ENCODE measurements around the gene SH3RF3.

Gene SH3RF3

DNA sequence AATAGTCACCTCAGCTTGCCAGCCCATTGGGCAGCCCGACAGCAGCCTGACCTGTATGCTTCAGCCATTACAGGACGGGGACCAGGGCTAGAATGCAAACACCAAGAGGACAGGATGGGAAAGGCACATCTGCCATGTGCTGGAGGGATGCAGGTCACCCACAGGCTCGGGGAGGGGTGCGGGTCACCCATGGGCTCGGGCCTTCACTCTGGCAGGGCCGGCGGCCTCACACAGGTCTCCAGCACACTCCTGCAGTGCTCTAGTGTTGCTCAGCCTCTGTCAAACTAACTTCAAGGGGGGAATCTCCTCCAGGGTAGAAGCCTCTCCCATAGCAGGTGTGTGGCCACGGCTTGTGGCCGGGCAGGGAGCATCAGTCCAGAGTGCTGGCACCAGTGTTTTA lies 262.2 kb downstream of the SH3RF3 start:
- 96% methylated on average over 9 of the region's 9 CpGs for WGBS (ENCODE audit: insufficient coverage)
- no peak overlapping the region for H3K27ac ChIP-seq (ENCODE audit: insufficient read depth in 1 of 2, low read depth in 1 of 2, low read length in 2 of 2, poor library complexity in 1 of 2, severe bottlenecking in 2 of 2)
- peaks cover 0 to 3% (median 0%) of the 10 kb centered on the region in 5 experiments for H3K27me3 ChIP-seq (replicated peaks in 2 of 5; ENCODE audit: control insufficient read depth in 4 of 5, insufficient read depth in 5 of 5, low read length in 4 of 5)
- DNase-seq = no peak
- ChIA-PET POLR2A (no interaction called here), CTCF (no interaction called here)
- peaks cover 0 to 7% (median 5%) of the 10 kb centered on the region in 4 experiments for H3K4me1 ChIP-seq (ENCODE audit: control extremely low read depth in 1 of 4, control insufficient read depth in 4 of 4, insufficient read depth in 4 of 4, low read length in 3 of 4)
- no peak overlapping the region for H3K4me3 ChIP-seq (ENCODE audit: control insufficient read depth in 1 of 7, extremely low read depth in 1 of 7, insufficient read depth in 4 of 7, low read depth in 2 of 7, low read length in 6 of 7)
- H3K36me3 ChIP-seq (ENCODE audit: control insufficient read depth in 4 of 4, insufficient read depth in 4 of 4, low read length in 3 of 4) = no peaks in the 10 kb centered on the region
- H3K9me3 ChIP-seq (ENCODE audit: control extremely low read depth in 1 of 5, control insufficient read depth in 4 of 5, insufficient read depth in 2 of 5, low read depth in 1 of 5, low read length in 4 of 5) = no peaks in the 10 kb centered on the region

DNA sequence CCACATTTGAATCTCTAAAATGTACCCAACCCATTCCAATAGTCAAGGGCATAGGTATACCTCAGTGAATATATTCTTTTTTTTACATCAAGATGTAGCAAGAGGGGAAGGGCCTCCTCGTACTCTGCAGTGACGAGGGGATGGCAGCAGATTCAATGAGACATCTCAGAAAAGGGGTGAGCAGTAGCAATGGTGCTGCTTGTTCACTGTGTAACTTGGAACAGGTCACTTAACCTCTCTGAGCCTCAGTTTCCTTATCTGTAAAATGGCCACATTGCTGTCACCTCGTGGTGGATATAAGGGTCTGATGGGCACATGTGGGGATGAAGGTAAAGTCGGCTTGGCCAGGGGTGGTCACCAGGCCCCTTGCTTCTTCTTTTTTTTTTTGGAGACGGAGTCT lies 263.1 kb downstream of the SH3RF3 start:
- Histone ChIP-seq H3K4me3 (ENCODE audit: control insufficient read depth in 1 of 7, extremely low read depth in 1 of 7, insufficient read depth in 4 of 7, low read depth in 2 of 7, low read length in 6 of 7) (no peak overlapping the region), H3K4me1 (ENCODE audit: control extremely low read depth in 1 of 4, control insufficient read depth in 4 of 4, insufficient read depth in 4 of 4, low read length in 3 of 4) (peaks cover 0 to 16% (median 12%) of the 10 kb centered on the region in 4 experiments), H3K27ac (ENCODE audit: insufficient read depth in 1 of 2, low read depth in 1 of 2, low read length in 2 of 2, poor library complexity in 1 of 2, severe bottlenecking in 2 of 2) (no peak overlapping the region), H3K27me3 (replicated peaks in 2 of 5; ENCODE audit: control insufficient read depth in 4 of 5, insufficient read depth in 5 of 5, low read length in 4 of 5) (peaks cover 0 to 4% (median 0%) of the 10 kb centered on the region in 5 experiments), H3K36me3 (ENCODE audit: control insufficient read depth in 4 of 4, insufficient read depth in 4 of 4, low read length in 3 of 4) (no peaks in the 10 kb centered on the region), H3K9me3 (ENCODE audit: control extremely low read depth in 1 of 5, control insufficient read depth in 4 of 5, insufficient read depth in 2 of 5, low read depth in 1 of 5, low read length in 4 of 5) (no peaks in the 10 kb centered on the region)
- ChIA-PET CTCF (no interaction called here), POLR2A (no interaction called here)
- no peak for DNase-seq
- WGBS (ENCODE audit: insufficient coverage) = 100% methylated on average over 5 of the region's 5 CpGs

DNA sequence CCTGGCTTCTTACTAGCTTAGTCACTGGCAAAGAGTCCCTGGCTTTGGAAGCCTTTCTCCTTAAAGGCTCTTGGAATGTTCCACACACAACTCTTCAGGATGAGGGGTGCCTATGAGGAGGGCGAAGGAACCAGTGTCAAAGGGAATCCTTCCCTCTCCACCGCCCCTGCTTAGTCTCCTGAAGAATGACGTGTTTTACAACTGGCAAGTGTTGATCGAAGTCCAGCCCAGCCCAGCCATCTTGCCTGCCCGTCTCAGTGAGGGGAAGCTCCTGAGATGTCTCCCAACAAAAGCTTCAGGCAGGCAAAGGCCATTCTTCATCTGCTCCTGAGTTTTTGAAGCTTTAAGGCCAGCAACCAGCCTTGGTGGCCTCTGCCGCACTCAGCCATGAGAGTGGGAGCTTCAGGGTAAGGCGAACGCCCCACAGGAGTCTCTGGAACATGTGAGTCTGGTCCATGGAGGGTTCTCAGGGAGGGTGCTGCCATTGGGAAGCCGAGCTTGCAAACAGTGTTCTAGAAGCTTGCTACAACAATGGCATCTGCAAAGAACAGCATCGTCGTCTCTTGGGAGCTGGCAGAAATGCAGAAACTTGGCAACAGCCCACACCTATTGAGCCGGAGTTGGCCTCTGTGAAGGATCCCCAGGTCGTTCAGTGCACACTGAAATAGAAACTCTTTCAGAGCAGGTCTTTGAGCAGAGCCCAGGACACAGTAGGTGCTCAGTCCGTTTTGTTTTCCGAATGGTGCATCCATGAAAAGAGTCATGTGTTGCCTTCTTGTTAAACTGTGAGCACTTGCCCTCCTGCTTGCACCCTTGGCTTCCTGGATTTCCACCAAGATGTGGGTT lies 264.0 kb downstream of the SH3RF3 start:
- H3K36me3 ChIP-seq (ENCODE audit: control insufficient read depth in 4 of 4, insufficient read depth in 4 of 4, low read length in 3 of 4) = no peaks in the 10 kb centered on the region
- CTCF ChIA-PET = no interaction called here
- 90% methylated on average over 14 of the region's 15 CpGs for WGBS (ENCODE audit: insufficient coverage)
- H3K27ac ChIP-seq (ENCODE audit: insufficient read depth in 1 of 2, low read depth in 1 of 2, low read length in 2 of 2, poor library complexity in 1 of 2, severe bottlenecking in 2 of 2) = no peak overlapping the region
- POLR2A ChIA-PET = no interaction called here
- H3K4me3 ChIP-seq (ENCODE audit: control insufficient read depth in 1 of 7, extremely low read depth in 1 of 7, insufficient read depth in 4 of 7, low read depth in 2 of 7, low read length in 6 of 7) = no peak overlapping the region
- H3K9me3 ChIP-seq (ENCODE audit: control extremely low read depth in 1 of 5, control insufficient read depth in 4 of 5, insufficient read depth in 2 of 5, low read depth in 1 of 5, low read length in 4 of 5) = no peaks in the 10 kb centered on the region
- peaks cover 0 to 25% (median 16%) of the 10 kb centered on the region in 4 experiments for H3K4me1 ChIP-seq (ENCODE audit: control extremely low read depth in 1 of 4, control insufficient read depth in 4 of 4, insufficient read depth in 4 of 4, low read length in 3 of 4)
- no peak for DNase-seq
- peaks cover 0 to 6% (median 0%) of the 10 kb centered on the region in 5 experiments for H3K27me3 ChIP-seq (replicated peaks in 2 of 5; ENCODE audit: control insufficient read depth in 4 of 5, insufficient read depth in 5 of 5, low read length in 4 of 5)

DNA sequence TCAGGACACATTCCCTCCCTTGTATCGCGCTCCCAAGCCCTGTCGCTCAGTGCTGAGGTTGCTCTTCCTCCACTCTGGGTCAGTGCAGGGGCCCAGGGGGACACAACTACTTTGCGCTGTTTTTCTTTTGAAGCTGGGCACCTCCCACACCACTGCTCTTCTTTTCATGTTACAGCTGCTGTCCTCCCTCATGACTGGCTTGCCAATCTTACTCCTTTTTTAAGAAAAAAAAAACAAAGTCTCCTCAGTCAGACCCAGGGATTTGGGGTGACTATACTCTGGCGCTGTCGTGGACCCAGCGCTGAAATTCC lies 264.6 kb downstream of the SH3RF3 start:
- 97% methylated on average over 7 of the region's 7 CpGs for WGBS (ENCODE audit: insufficient coverage)
- H3K27me3 ChIP-seq (replicated peaks in 2 of 5; ENCODE audit: control insufficient read depth in 4 of 5, insufficient read depth in 5 of 5, low read length in 4 of 5) = peaks cover 0 to 6% (median 0%) of the 10 kb centered on the region in 5 experiments
- H3K9me3 ChIP-seq (ENCODE audit: control extremely low read depth in 1 of 5, control insufficient read depth in 4 of 5, insufficient read depth in 2 of 5, low read depth in 1 of 5, low read length in 4 of 5) = no peaks in the 10 kb centered on the region
- H3K27ac ChIP-seq (ENCODE audit: insufficient read depth in 1 of 2, low read depth in 1 of 2, low read length in 2 of 2, poor library complexity in 1 of 2, severe bottlenecking in 2 of 2) = no peak overlapping the region
- H3K4me3 ChIP-seq (ENCODE audit: control insufficient read depth in 1 of 7, extremely low read depth in 1 of 7, insufficient read depth in 4 of 7, low read depth in 2 of 7, low read length in 6 of 7) = no peak overlapping the region
- no peak for DNase-seq
- H3K4me1 ChIP-seq (ENCODE audit: control extremely low read depth in 1 of 4, control insufficient read depth in 4 of 4, insufficient read depth in 4 of 4, low read length in 3 of 4) = peaks cover 0 to 25% (median 16%) of the 10 kb centered on the region in 4 experiments
- POLR2A ChIA-PET = no interaction called here
- H3K36me3 ChIP-seq (ENCODE audit: control insufficient read depth in 4 of 4, insufficient read depth in 4 of 4, low read length in 3 of 4) = no peaks in the 10 kb centered on the region
- CTCF ChIA-PET = no interaction called here

DNA sequence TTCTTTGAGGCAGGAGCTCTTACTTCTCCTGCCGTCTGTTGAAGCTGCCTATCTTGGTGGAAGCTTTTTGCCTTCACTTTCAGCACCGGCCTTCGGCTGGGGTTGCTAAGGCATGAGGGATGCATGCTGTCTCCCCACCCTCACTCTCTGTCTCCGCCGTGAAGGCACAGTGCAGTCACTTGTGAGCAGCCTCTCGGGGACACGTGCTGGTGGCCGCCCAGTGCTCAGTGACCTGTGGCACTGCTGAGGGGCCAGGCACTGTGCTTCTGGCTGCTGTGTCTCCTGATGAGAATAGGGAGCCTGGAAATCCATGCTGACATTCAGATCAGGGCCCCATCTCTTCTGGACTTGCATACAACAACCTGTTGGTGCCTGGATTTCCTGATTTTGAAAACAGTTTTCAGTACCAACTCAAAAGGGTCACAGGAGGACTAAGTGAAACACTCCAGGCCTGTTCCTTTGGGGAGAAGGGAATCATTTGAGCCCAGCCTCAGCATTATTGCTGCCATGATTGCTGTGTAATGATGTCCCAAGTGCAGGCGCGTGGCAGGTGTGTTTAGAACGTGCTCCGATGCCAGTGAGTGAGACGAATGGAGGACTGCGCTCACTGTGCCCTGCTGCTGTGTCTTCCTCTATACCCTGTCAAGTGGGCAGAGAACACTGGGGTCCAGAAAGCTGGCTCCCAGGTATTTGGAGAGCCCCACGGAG lies 266.6 kb downstream of the SH3RF3 start:
- CTCF ChIA-PET = no interaction called here

DNA sequence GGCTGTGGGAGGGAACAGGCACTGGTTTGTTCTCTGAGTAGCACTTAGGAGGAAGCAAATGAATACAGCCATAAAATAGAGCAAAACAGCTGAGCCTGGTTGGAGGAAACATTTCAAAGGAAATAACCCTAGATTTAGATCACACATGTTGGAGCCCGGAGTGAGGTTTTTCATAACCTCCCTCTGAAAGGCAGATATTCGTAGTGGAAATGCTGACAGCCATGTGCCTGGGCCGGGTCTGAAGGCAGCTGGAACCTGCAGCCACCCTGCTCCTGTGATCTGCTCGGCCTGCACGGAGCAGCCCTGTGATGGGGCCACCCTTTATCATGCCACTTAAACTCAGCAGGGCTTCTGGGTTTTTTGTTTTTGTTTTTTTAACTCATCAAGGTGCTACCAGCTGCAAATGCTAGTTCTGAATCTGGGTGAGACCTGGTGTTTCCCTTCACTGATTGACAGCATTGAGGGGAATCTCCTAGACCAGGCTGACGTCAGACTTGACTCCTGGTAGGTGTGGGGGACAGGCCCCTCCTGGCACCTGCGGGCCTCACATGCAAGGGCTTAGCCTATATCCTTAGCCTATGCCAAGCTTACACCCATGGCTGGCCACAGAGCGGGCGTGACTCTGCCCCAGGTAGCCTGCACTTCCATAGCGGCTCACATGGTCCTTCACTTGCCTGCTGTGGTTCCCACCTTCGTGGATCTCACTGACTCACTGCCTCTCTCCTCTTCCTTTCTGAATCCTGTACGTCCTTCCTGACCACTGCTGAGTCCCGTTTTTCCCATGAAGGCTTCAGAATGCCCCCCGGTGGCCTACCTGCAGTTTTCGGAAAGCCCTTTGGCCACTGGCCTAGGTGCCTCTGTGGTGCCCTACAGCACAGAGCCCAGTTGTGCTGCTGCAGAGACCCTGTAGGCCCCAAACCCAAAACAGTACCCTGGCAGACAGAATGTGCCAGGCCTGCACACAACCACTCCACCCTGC lies 267.5 kb downstream of the SH3RF3 start:
- no peak overlapping the region for H3K27ac ChIP-seq (ENCODE audit: insufficient read depth in 1 of 2, low read depth in 1 of 2, low read length in 2 of 2, poor library complexity in 1 of 2, severe bottlenecking in 2 of 2)
- no peak overlapping the region for H3K4me3 ChIP-seq (ENCODE audit: control insufficient read depth in 1 of 7, extremely low read depth in 1 of 7, insufficient read depth in 4 of 7, low read depth in 2 of 7, low read length in 6 of 7)
- H3K27me3 ChIP-seq (replicated peaks in 2 of 5; ENCODE audit: control insufficient read depth in 4 of 5, insufficient read depth in 5 of 5, low read length in 4 of 5) = peaks cover 0 to 6% (median 0%) of the 10 kb centered on the region in 5 experiments
- H3K36me3 ChIP-seq (ENCODE audit: control insufficient read depth in 4 of 4, insufficient read depth in 4 of 4, low read length in 3 of 4) = no peaks in the 10 kb centered on the region
- peak in 2 of 3 donors; percentile 15 to 25 for DNase-seq
- ChIA-PET POLR2A (no interaction called here), CTCF (no interaction called here)
- 65% methylated on average over 14 of the region's 15 CpGs for WGBS (ENCODE audit: insufficient coverage)
- H3K9me3 ChIP-seq (ENCODE audit: control extremely low read depth in 1 of 5, control insufficient read depth in 4 of 5, insufficient read depth in 2 of 5, low read depth in 1 of 5, low read length in 4 of 5) = no peaks in the 10 kb centered on the region
- peaks cover 0 to 25% (median 16%) of the 10 kb centered on the region in 4 experiments for H3K4me1 ChIP-seq (ENCODE audit: control extremely low read depth in 1 of 4, control insufficient read depth in 4 of 4, insufficient read depth in 4 of 4, low read length in 3 of 4)

More for the DNA sequence above, 266.6 kb downstream of the SH3RF3 start:
- H3K9me3 ChIP-seq (ENCODE audit: control extremely low read depth in 1 of 5, control insufficient read depth in 4 of 5, insufficient read depth in 2 of 5, low read depth in 1 of 5, low read length in 4 of 5) = no peaks in the 10 kb centered on the region
- no peak for DNase-seq
- H3K27me3 ChIP-seq (replicated peaks in 2 of 5; ENCODE audit: control insufficient read depth in 4 of 5, insufficient read depth in 5 of 5, low read length in 4 of 5) = peaks cover 0 to 6% (median 0%) of the 10 kb centered on the region in 5 experiments
- H3K4me3 ChIP-seq (ENCODE audit: control insufficient read depth in 1 of 7, extremely low read depth in 1 of 7, insufficient read depth in 4 of 7, low read depth in 2 of 7, low read length in 6 of 7) = no peak overlapping the region
- 88% methylated on average over 15 of the region's 15 CpGs for WGBS (ENCODE audit: insufficient coverage)
- H3K4me1 ChIP-seq (ENCODE audit: control extremely low read depth in 1 of 4, control insufficient read depth in 4 of 4, insufficient read depth in 4 of 4, low read length in 3 of 4) = peaks cover 0 to 25% (median 16%) of the 10 kb centered on the region in 4 experiments
- no peak overlapping the region for H3K27ac ChIP-seq (ENCODE audit: insufficient read depth in 1 of 2, low read depth in 1 of 2, low read length in 2 of 2, poor library complexity in 1 of 2, severe bottlenecking in 2 of 2)
- POLR2A ChIA-PET = no interaction called here
- H3K36me3 ChIP-seq (ENCODE audit: control insufficient read depth in 4 of 4, insufficient read depth in 4 of 4, low read length in 3 of 4) = no peaks in the 10 kb centered on the region

Data from common myeloid progenitor, CD34-positive (primary cell).